Epithelial cell of esophagus (primary cell): ENCODE measurements around the gene TRIP6.

ENCODE experiments used
- DNase-seq: peaks from one replicate; pipeline ENCODE4 v3.0.0; 2010; ENCODE audit warnings: low read depth
- H3K4me3 ChIP-seq: 2 replicates; pipeline ENCODE4 v1.5.1; 2011; ENCODE audit warnings: mild to moderate bottlenecking, low read length, control low read depth
- TF ChIP-seq, protein P1 (sequence below): IDR thresholded peaks from 2 replicates; pipeline ENCODE4 v1.5.1; 2011; ENCODE audit warnings: low read depth, mild to moderate bottlenecking, low read length, control low read depth, inconsistent platforms; ENCODE audit not compliant: insufficient read depth; ENCODE audit errors: missing control alignments

The TRIP6 gene

DNA sequence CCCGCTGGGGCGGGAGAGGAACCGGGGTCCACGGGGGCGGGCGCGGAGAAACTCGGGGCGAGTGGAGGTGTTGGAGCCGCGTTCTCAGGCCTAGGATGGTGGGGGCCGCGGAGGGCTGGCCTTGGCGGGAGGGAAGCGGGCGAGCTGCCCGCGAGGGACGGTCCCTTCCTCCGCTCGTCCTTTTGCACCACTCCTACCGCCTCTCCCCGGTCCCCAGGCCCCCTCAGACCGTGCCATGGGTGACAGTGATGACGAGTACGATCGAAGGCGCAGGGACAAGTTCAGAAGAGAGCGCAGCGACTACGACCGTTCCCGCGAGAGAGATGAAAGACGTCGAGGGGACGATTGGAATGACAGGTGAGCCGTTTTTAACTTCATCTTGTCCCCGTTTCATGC is 8.2 kb downstream of the TRIP6 start:
- DNase-seq, result peak; percentile 28
- TF ChIP-seq, protein P1, sequence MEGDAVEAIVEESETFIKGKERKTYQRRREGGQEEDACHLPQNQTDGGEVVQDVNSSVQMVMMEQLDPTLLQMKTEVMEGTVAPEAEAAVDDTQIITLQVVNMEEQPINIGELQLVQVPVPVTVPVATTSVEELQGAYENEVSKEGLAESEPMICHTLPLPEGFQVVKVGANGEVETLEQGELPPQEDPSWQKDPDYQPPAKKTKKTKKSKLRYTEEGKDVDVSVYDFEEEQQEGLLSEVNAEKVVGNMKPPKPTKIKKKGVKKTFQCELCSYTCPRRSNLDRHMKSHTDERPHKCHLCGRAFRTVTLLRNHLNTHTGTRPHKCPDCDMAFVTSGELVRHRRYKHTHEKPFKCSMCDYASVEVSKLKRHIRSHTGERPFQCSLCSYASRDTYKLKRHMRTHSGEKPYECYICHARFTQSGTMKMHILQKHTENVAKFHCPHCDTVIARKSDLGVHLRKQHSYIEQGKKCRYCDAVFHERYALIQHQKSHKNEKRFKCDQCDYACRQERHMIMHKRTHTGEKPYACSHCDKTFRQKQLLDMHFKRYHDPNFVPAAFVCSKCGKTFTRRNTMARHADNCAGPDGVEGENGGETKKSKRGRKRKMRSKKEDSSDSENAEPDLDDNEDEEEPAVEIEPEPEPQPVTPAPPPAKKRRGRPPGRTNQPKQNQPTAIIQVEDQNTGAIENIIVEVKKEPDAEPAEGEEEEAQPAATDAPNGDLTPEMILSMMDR, result no peak
- H3K4me3 ChIP-seq, result peak overlapping the region; percentile 89

DNA sequence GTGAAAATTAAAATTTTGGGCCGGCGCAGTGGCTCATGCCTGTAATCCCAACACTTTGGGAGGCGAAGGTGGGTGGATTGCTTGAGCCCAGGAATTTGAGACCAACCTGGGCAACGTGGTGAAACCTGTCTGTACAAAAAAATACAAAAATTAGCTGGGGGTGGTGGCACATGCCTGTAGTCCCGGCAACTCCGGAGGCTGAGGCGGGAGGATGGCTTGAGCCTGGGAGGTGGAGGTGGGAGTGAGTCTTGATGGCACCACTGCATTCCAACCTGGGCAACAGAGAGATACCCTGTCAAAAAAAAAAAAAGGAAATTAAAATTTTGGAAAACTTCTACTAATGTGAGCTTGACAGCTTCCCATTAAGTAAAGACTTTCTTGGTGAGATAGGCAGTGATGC is 10.8 kb downstream of the TRIP6 start:
- no peak for DNase-seq
- TF ChIP-seq, protein P1, result no peak
- no peak overlapping the region for H3K4me3 ChIP-seq

DNA sequence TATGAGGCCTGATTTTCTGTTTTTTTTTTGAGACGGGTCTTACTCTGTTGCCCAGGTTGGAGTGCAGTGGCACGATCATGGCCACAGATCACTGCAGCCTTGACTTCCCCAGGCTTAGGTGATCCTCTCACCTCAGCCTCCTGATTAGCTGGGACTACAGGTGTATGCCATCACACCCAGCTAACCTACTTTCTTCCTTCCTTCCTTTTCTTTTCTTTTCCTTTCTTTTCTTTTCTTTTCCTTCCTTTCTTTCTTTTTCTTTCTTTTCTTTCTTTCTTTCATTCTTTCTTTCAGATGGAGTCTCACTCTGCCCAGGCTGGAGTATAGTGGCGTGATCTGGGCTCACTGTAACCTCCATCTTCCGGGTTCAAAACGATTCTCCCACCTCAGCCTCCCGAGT is 11.5 kb downstream of the TRIP6 start:
- DNase-seq, result no peak
- TF ChIP-seq, protein P1, result no peak
- no peak overlapping the region for H3K4me3 ChIP-seq

DNA sequence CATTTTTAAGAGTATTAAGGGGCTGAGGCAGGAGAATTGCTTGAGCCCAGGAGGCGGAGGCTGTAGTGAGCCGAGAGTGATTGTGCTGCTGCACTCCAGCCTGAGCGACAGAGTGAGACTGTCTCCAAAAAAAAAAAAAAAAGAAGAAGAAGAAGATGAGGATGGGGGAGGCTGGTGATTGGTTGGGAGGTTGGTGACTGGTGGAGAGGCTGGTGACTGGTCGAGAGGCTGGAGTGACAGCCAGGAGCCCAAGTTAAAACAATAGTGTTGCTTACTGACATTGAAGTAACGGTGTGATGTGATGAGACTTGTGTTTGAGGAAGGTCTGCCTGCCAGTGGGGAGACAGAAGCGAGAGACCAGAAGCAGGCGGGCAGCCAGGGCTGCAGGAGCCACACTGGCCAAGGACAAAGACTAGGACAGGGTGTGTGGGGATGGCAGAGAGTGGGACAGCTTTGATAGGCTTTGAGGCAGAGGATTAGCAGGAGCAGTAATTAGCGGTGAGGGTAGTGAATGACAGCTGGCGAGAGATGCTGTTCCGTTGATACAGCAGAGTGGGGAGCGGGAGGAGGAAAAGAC is 12.6 kb downstream of the TRIP6 start:
- H3K4me3 ChIP-seq, result no peak overlapping the region
- TF ChIP-seq, protein P1, result no peak
- DNase-seq, result no peak

DNA sequence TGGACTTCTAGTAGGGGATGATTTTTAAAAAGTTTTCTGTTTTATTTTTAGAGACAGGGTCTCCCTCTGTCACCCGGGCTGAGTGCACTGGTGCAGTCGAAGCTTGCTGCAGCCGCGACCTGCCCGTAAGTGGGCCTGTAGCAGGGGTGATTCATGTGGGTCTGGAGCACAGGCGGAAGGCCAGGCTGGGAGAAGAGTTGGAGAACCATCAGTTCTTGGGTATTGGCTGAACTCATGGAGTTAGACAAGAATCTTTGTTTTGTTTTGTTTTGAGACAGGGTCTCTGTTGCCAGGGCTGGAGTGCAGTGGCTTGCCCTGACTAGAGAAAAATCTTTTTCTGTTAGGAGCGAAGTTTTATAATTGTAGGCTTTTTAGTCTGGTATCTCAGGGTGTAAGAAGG is 13.5 kb downstream of the TRIP6 start:
- no peak overlapping the region for H3K4me3 ChIP-seq
- no peak for DNase-seq
- TF ChIP-seq, protein P1, result no peak

DNA sequence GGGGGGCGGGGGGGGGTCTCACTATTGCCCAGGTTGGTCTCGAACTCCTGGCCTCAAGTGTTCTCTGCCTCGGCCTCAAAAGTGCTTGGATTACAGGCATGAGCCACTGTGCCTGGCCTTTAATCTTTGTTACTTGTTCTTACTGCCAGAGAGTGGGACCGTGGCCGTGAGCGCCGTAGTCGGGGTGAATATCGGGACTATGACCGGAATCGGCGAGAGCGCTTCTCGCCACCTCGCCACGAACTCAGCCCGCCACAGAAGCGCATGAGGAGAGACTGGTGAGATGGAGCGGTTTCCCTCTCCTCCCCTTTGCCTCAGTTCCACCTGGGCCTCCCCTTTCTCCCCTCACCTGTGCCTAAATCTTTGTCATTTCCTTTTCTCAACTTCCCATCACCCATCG is 13.9 kb downstream of the TRIP6 start:
- DNase-seq, result no peak
- H3K4me3 ChIP-seq, result no peak overlapping the region
- TF ChIP-seq, protein P1, result no peak

DNA sequence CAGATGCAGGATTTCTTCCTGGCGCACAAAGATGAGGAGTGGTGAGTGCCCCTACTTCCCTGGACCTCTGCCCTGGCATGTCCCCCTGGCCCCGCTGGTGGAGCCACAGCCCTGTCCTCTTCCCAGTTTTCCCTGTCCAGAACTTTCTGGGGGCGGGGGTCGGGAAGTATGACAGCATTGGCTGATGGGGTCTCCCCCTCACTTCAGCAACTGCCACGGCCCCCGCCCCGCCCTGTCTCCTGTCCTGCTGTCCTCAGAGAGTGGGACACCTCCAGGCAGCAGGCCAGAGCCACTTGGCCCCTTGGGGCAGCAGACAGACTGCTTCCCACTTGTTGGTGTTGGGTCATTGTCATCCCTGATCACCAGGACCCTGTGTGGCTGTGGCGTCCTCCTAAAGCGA is 15.0 kb downstream of the TRIP6 start:
- TF ChIP-seq, protein P1, result no peak
- no peak for DNase-seq
- H3K4me3 ChIP-seq, result no peak overlapping the region
